ENCODE measurements around the gene TXNDC9. TPM values are rescaled to one million over a fixed set of nuclear protein-coding genes. Genes with fewer than 3 reads are reported as not detected.

The TXNDC9 gene
- 45.7 and 60.2 TPM in 2 replicates for total RNA-seq

GRCh38 chr2:99335911-99336803, at the start of gene TXNDC9:
TSS of gene TXNDC9 (minus strand) at chr2:99336333. CDS start at chr2:99333210, 3,123 bp downstream.

GRCh38 chr2:99337113-99338028, 1.2 kb upstream of the TXNDC9 start, which contains the start of gene EIF5B:
TSS of gene EIF5B (plus strand) at chr2:99337389. CDS start at chr2:99337555, 166 bp downstream.

GRCh38 chr2:99301097-99301496, 35.0 kb downstream of the TXNDC9 start, which contains the start of gene LYG1:
TSS of gene LYG1 (minus strand) at chr2:99301197. CDS start at chr2:99295670, 5,527 bp downstream.

Other genes starting within 250 kb of the TXNDC9 start
- gene C2orf15, start 194.6 kb downstream of the TXNDC9 start, total RNA-seq = not detected in 2 replicates
- gene TSGA10, start 181.4 kb downstream of the TXNDC9 start, total RNA-seq = 0.72 and 0.91 TPM in 2 replicates
- gene LIPT1, start 181.4 kb downstream of the TXNDC9 start, total RNA-seq = 1.6 and 6.1 TPM in 2 replicates
- gene MITD1, start 155.3 kb downstream of the TXNDC9 start, total RNA-seq = 19.3 and 23.9 TPM in 2 replicates
- gene MRPL30, start 155.1 kb downstream of the TXNDC9 start, total RNA-seq = 33.0 and 48.2 TPM in 2 replicates
- not detected in 2 replicates for gene LYG2, start 80.7 kb downstream of the TXNDC9 start, total RNA-seq
- not detected in 2 replicates for gene LYG1, start 35.1 kb downstream of the TXNDC9 start, total RNA-seq
- gene EIF5B, start 1.1 kb upstream of the TXNDC9 start, total RNA-seq = 22.4 and 23.8 TPM in 2 replicates
- 7.9 and 8.5 TPM in 2 replicates for gene REV1, start 153.7 kb upstream of the TXNDC9 start, total RNA-seq